Measurements from ENCODE around the gene ETS1.
"Not testable (repeated sequence)": the region's sequence is repeated elsewhere in the genome, so short reads cannot be mapped to it uniquely, and the experiment has no call there.

Gene ETS1

DNA sequence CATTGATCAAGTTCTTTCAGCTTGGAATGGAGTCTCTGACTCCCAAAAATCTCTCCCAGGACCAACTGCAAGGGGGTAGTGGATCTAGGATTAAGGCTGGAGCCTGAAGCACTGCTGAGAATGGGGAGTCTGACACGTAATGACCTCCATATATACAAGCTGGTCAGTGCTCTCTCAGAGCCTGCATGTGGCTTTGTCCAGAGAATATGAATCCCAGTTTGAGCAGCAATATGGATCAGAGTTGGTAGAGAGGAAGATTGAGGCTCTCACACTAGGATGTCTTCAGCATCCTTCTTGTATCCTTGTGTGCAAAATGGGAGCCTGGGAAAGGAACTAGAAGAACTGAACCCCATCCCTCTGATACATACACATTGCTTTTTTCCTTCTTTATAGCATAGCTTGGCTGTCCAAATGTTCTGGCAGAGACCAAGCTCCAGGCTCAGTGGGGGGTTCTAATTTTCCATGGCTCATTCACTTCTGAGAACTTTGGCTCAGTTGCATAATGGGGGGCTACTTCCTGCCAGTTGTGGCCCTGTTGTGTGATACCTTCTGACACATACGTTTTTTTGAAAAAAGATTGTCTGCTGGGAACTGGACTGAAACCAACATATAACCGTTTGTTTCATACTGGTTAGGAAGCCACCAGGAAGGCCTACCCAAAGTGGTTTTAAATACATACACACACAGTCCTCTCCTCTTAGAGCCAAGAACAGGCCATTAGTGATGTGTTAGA is 138.2 kb downstream of the ETS1 start:
- no peak overlapping the region for H3K9ac ChIP-seq (ENCODE audit: low read depth, low read length)
- no peak for TF ChIP-seq EZH2 (IDR thresholded peaks at IDR 0.05; ENCODE audit: borderline replicate concordance, low read depth, low read length, severe bottlenecking)
- no peaks in the 10 kb centered on the region for H4K20me1 ChIP-seq (ENCODE audit: insufficient read depth, low read length)
- H3K4me1 ChIP-seq (ENCODE audit: insufficient read depth, low read length) = no peaks in the 10 kb centered on the region
- H3K36me3 ChIP-seq (ENCODE audit: insufficient read depth, low read length) = no peaks in the 10 kb centered on the region
- H3K79me2 ChIP-seq (ENCODE audit: insufficient read depth, low read length) = no peaks in the 10 kb centered on the region
- H3K27ac ChIP-seq (ENCODE audit: low read length) = no peak overlapping the region
- H3K27me3 ChIP-seq (ENCODE audit: insufficient read depth, low read length, poor library complexity) = no peaks in the 10 kb centered on the region
- ATAC-seq (ENCODE audit: insufficient read depth, low read depth) = no peak
- no peak overlapping the region for H3K4me2 ChIP-seq (ENCODE audit: insufficient read depth, low read length)
- no peaks in the 10 kb centered on the region for H3K9me3 ChIP-seq (ENCODE audit: insufficient read depth, low read length, severe bottlenecking)
- H2AFZ ChIP-seq (ENCODE audit: low read depth, low read length) = no peak overlapping the region
- no peak for DNase-seq
- no peak overlapping the region for H3K4me3 ChIP-seq (ENCODE audit: low read depth in 1 of 2, low read length in 2 of 2)

DNA sequence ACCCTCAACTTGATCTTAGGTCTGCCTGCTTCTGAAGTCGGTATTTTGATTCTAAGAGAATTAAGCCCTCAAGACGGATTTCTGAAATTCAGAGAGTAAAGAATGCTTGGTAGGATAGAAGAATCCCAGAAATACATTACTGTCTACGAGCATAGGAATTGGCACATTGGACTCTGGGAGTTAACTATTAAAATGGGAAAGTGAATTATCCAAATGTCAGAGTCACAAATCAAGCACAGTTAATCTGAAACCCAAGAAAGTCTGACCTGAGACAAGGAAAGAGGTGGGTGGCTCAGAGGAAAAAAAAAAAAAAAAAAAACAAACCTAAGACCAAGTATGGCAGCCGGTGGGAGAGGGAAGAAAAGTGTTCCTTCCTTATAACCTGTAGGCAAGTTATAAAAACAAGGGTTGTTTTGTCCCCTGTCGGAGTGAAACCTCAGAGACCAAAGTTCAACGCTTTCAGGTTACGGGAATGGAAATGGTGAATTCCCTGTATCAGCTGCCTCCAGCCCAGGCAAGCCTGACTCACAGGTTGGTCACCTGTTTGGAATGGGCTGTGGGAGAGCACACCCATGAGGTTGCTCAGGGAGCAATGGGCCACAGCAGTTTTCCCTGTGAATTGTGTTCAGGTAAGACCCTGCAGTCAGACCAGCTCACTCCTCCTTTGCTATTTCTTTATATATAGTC is 139.0 kb downstream of the ETS1 start:
- Histone ChIP-seq H3K4me2 (ENCODE audit: insufficient read depth, low read length) (no peak overlapping the region), H3K27ac (ENCODE audit: low read length) (no peak overlapping the region), H3K4me1 (ENCODE audit: insufficient read depth, low read length) (no peaks in the 10 kb centered on the region), H3K9me3 (ENCODE audit: insufficient read depth, low read length, severe bottlenecking) (no peaks in the 10 kb centered on the region), H3K4me3 (ENCODE audit: low read depth in 1 of 2, low read length in 2 of 2) (no peak overlapping the region), H3K27me3 (ENCODE audit: insufficient read depth, low read length, poor library complexity) (no peaks in the 10 kb centered on the region), H3K36me3 (ENCODE audit: insufficient read depth, low read length) (no peaks in the 10 kb centered on the region), H2AFZ (ENCODE audit: low read depth, low read length) (no peak overlapping the region), H3K79me2 (ENCODE audit: insufficient read depth, low read length) (no peaks in the 10 kb centered on the region), H4K20me1 (ENCODE audit: insufficient read depth, low read length) (no peaks in the 10 kb centered on the region), H3K9ac (ENCODE audit: low read depth, low read length) (no peak overlapping the region)
- no peak for TF ChIP-seq EZH2 (IDR thresholded peaks at IDR 0.05; ENCODE audit: borderline replicate concordance, low read depth, low read length, severe bottlenecking)
- TF ChIP-seq, protein P1, sequence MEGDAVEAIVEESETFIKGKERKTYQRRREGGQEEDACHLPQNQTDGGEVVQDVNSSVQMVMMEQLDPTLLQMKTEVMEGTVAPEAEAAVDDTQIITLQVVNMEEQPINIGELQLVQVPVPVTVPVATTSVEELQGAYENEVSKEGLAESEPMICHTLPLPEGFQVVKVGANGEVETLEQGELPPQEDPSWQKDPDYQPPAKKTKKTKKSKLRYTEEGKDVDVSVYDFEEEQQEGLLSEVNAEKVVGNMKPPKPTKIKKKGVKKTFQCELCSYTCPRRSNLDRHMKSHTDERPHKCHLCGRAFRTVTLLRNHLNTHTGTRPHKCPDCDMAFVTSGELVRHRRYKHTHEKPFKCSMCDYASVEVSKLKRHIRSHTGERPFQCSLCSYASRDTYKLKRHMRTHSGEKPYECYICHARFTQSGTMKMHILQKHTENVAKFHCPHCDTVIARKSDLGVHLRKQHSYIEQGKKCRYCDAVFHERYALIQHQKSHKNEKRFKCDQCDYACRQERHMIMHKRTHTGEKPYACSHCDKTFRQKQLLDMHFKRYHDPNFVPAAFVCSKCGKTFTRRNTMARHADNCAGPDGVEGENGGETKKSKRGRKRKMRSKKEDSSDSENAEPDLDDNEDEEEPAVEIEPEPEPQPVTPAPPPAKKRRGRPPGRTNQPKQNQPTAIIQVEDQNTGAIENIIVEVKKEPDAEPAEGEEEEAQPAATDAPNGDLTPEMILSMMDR (IDR thresholded peaks at IDR 0.05; ENCODE audit: borderline replicate concordance, extremely low read depth, low read length, poor library complexity, severe bottlenecking) = no peak
- ATAC-seq (ENCODE audit: insufficient read depth, low read depth) = no peak
- no peak for DNase-seq

DNA sequence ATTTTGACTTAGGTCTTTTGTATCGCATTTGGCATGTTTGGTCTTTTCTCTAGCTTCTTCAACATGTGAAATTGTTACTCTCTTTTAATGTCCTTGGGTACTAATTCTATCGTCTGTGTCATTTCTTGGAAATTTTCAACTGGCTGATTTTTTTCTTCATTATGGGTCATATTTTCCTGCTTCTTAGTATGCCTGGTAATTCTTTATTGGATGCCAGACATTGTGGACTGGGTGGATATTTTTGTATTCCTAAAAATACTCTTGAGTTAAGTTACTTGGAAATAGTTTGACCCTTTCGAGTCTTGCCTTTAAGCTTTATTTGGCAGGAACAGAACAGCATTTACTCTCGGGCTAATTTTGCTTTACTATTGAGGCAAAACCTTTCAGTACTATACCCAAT is 140.1 kb downstream of the ETS1 start:
- Histone ChIP-seq H3K9me3 (ENCODE audit: insufficient read depth, low read length, severe bottlenecking) (no peaks in the 10 kb centered on the region), H3K4me3 (ENCODE audit: low read depth in 1 of 2, low read length in 2 of 2) (no peak overlapping the region), H2AFZ (ENCODE audit: low read depth, low read length) (no peak overlapping the region), H3K27me3 (ENCODE audit: insufficient read depth, low read length, poor library complexity) (no peaks in the 10 kb centered on the region), H3K4me1 (ENCODE audit: insufficient read depth, low read length) (no peaks in the 10 kb centered on the region), H3K4me2 (ENCODE audit: insufficient read depth, low read length) (no peak overlapping the region), H3K79me2 (ENCODE audit: insufficient read depth, low read length) (no peaks in the 10 kb centered on the region), H3K36me3 (ENCODE audit: insufficient read depth, low read length) (no peaks in the 10 kb centered on the region), H3K27ac (ENCODE audit: low read length) (no peak overlapping the region), H4K20me1 (ENCODE audit: insufficient read depth, low read length) (no peaks in the 10 kb centered on the region), H3K9ac (ENCODE audit: low read depth, low read length) (no peak overlapping the region)
- no peak for TF ChIP-seq EZH2 (IDR thresholded peaks at IDR 0.05; ENCODE audit: borderline replicate concordance, low read depth, low read length, severe bottlenecking)
- TF ChIP-seq, protein P1 (IDR thresholded peaks at IDR 0.05; ENCODE audit: borderline replicate concordance, extremely low read depth, low read length, poor library complexity, severe bottlenecking) = no peak
- DNase-seq (no peak), ATAC-seq (ENCODE audit: insufficient read depth, low read depth) (no peak)

DNA sequence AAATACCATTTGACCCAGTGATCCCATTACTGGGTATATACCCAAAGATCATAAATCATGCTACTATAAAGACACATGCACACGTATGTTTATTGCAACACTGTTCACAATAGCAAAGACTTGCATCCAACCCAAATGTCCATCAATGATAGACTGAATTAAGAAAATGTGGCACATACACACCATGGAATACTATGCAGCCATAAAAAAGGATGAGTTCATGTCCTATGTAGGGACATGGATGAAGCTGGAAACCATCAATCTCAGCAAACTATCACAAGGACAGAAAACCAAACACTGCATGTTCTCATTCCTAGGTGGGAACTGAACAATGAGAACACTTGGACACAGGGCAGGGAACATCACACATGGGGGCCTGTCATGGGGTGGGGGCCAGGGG is 141.4 kb downstream of the ETS1 start:
- not testable (repeated sequence) for H3K27ac ChIP-seq (ENCODE audit: low read length); H3K4me2 ChIP-seq (ENCODE audit: insufficient read depth, low read length); DNase-seq; H3K27me3 ChIP-seq (ENCODE audit: insufficient read depth, low read length, poor library complexity); H3K36me3 ChIP-seq (ENCODE audit: insufficient read depth, low read length); H3K4me3 ChIP-seq (ENCODE audit: low read depth in 1 of 2, low read length in 2 of 2); H3K9ac ChIP-seq (ENCODE audit: low read depth, low read length); H3K4me1 ChIP-seq (ENCODE audit: insufficient read depth, low read length); ATAC-seq (ENCODE audit: insufficient read depth, low read depth); H3K9me3 ChIP-seq (ENCODE audit: insufficient read depth, low read length, severe bottlenecking); H3K79me2 ChIP-seq (ENCODE audit: insufficient read depth, low read length); H4K20me1 ChIP-seq (ENCODE audit: insufficient read depth, low read length); H2AFZ ChIP-seq (ENCODE audit: low read depth, low read length)

Data from DND-41 (cell line).